ENCODE data around the gene TEX14. TPM values are rescaled to one million over a fixed set of nuclear protein-coding genes. Genes with fewer than 3 reads are reported as not detected.

Gene TEX14
- polyA plus RNA-seq, 1 of the 3 experiments (the other 2 are of a cell fraction) = 0.02 TPM

- TF ChIP-seq JUND (IDR thresholded peaks at IDR 0.05) (no peak), YY1 (IDR thresholded peaks at IDR 0.05; ENCODE audit: low read depth) (no peak), TCF12 (IDR thresholded peaks at IDR 0.05) (no peak), RAD21 (IDR thresholded peaks at IDR 0.05; ENCODE audit: low read length) (no peak), POLR2AphosphoS5 (IDR thresholded peaks at IDR 0.05; ENCODE audit: low read depth, low read length) (no peak), TAF1 (IDR thresholded peaks at IDR 0.05; ENCODE audit: borderline replicate concordance, low read depth, low read length) (no peak), ELF1 (IDR thresholded peaks at IDR 0.05) (no peak), ZBTB33 (IDR thresholded peaks at IDR 0.05; ENCODE audit: borderline replicate concordance, low read depth) (no peak), FOSL2 (IDR thresholded peaks at IDR 0.05; ENCODE audit: borderline replicate concordance, low read depth) (no peak), REST (IDR thresholded peaks at IDR 0.05; ENCODE audit: low read depth, low read length) (no peak), RCOR1 (IDR thresholded peaks at IDR 0.05; ENCODE audit: low read length) (no peak), NFIC (IDR thresholded peaks at IDR 0.05; ENCODE audit: borderline replicate concordance) (no peak), IRF3 (IDR thresholded peaks at IDR 0.05; ENCODE audit: low read depth, low read length) (no peak), SIN3A (IDR thresholded peaks at IDR 0.05; ENCODE audit: borderline replicate concordance, low read depth, low read length) (no peak)
- Histone ChIP-seq H3K9me2 (no peaks in the 10 kb centered on the region), H3K9me3 (no peaks in the 10 kb centered on the region), H3K9ac (no peak overlapping the region), H3K79me2 (ENCODE audit: insufficient read depth) (no peaks in the 10 kb centered on the region), H3K36me3 (replicated peaks in 1 of 2; ENCODE audit: control insufficient read depth in 1 of 2, insufficient read depth in 2 of 2, low read length in 1 of 2) (no peaks in the 10 kb centered on the region), H4K20me1 (ENCODE audit: insufficient read depth) (no peaks in the 10 kb centered on the region), H3K4me1 (ENCODE audit: control insufficient read depth in 1 of 2, insufficient read depth in 2 of 2, low read depth in 1 of 2, low read length in 1 of 2) (peaks cover 6 to 21% of the 10 kb centered on the region in 2 experiments; a peak in 2 of 4 replicates), H3F3A (replicated peaks; ENCODE audit: insufficient read depth) (no peaks in the 10 kb centered on the region), H3K4me3 (ENCODE audit: low read depth in 2 of 2, low read length in 1 of 2) (no peak overlapping the region), H3K27ac (ENCODE audit: low read depth in 2 of 2, low read length in 1 of 2) (no peak overlapping the region), H3K27me3 (ENCODE audit: insufficient read depth) (no peaks in the 10 kb centered on the region), H3K4me2 (no peak overlapping the region), H2AFZ (ENCODE audit: low read depth) (no peak overlapping the region)
- DNase-seq = no peak
- CTCF ChIA-PET = interaction anchor here (1.1 to 10.3 kb wide), 5 partner anchors 10 to 673 kb away, joined by 3 to 112 read pairs (median 6); no protein-coding TSS in a partner anchor
- POLR2A ChIA-PET = interaction anchor here (0.9 kb wide), 2 partner anchors 17 to 100 kb away, joined by 3 to 4 read pairs; partner anchors contain the start of gene MTMR4
- WGBS (ENCODE audit: low lambda C conversion rate) = 69% methylated on average over 2 of the region's 2 CpGs
Measured at GRCh38 chr17:58530655-58531054, 161.2 kb downstream of the TEX14 start.

Measured in SK-N-SH (cell line).